Adrenal gland (tissue), 5 donors: ENCODE results near the gene CPM.

Experiments
- POLR2A ChIP-seq, 2 donors: fragments of 450-650 bp; IDR thresholded peaks; one replicate each; pipeline ENCODE4 v1.6.1; 2017; ENCODE audit warnings: antibody characterized with exemption in 2 of 2, mild to moderate bottlenecking in 2 of 2, moderate library complexity in 1 of 2
- TF ChIP-seq, protein P1 (sequence below), 6 experiments: fragments of 450-650 bp in 4 of 6; fragments of 200-600 bp in 2 of 6; sonication (generic) in 1 of 6; IDR thresholded peaks; 1 replicate in 5 of 6; 2 replicates in 1 of 6; pipeline versions ENCODE4 v1.5.1 to v1.8.0; 2016 to 2021; ENCODE audit warnings: antibody characterized with exemption in 6 of 6, mild to moderate bottlenecking in 2 of 6, moderate library complexity in 1 of 6
- donor health status: DM: no; HTN: no; CAD: no.

DNA sequence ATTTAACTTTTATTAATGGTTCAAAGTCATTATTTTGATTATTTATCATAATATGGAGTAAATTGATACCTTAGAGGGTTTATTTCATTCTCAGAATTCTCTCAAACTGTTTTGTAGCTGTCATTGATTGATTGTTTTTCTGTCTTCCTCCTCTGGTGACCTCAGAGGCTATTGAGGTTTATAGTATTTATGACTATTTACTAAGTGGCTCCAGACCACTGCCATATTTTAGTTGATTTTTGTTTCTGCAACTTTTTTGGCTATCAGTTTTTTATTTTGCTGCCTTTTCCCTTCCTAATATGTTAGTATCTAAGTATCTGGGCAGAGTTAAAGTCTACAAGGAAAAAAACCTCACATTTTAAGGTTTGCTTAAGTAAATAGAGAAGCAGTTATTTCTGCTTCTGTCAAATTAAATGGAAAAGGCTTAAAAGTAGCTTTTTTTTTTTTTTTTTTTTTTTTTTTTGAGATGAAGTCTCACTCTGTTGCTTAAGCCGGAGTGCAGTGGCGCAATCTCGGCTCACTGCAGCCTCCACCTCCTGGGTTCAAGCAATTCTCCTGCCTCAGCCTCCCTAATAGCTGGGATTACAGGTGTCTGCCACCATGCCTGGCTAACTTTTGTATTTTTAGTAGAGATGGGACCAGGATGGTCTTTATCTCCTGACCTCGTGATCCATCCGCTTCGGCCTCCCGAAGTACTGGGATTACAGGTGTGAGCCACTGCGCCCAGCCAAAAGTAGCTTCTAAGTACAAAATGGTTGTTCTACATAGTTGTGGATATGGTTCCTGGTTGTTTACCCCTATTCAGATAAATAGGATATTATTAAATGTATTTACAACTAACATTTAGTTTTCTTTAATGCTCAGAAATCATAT lies 116.8 kb downstream of the CPM start:
- TF ChIP-seq, protein P1, sequence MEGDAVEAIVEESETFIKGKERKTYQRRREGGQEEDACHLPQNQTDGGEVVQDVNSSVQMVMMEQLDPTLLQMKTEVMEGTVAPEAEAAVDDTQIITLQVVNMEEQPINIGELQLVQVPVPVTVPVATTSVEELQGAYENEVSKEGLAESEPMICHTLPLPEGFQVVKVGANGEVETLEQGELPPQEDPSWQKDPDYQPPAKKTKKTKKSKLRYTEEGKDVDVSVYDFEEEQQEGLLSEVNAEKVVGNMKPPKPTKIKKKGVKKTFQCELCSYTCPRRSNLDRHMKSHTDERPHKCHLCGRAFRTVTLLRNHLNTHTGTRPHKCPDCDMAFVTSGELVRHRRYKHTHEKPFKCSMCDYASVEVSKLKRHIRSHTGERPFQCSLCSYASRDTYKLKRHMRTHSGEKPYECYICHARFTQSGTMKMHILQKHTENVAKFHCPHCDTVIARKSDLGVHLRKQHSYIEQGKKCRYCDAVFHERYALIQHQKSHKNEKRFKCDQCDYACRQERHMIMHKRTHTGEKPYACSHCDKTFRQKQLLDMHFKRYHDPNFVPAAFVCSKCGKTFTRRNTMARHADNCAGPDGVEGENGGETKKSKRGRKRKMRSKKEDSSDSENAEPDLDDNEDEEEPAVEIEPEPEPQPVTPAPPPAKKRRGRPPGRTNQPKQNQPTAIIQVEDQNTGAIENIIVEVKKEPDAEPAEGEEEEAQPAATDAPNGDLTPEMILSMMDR (IDR thresholded peaks at IDR 0.05): no peak
- no peak for TF ChIP-seq POLR2A (IDR thresholded peaks at IDR 0.05)
